ENCODE measurements around the gene ARHGEF10L.

Gene ARHGEF10L

DNA sequence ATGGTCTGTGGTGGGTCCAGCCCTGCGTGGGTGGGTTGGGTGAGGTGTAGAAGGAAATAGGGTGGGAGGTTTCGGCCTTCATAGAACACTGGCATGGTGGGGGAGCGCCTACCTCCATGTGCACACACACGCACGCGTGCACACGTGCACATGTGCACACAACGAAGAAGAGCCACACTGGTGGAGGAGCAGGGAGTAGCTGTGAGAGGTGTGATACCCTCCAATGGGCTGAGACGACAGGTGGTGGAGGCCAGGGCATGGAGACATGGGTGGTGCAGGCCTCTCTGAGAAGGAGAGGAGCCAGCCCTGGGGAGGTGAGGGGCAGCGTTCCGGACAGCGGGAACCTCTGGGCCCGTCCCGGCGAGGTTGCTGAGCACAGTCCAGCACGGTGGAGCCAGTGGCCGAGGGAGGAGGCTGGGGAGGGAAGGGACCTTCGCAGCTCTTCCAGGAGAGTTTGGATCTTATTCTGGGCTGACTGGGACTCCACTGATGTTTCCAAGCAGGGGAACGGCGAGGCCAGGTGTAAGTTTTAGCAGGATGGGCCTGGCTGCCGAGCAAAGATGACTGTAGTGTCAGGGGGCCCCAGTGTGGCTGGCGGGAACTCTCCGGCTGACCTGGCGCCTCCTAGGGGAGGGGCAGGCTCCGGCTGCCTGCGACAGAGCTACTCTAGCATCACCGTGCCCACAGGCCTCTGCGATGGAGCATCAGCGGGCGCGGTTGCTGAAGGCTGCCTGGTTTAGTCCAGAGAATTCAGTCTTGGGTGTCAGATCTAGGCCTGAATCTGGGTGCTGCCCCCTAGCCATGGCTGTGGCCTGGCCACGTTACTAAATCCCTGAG is 107.2 kb downstream of the ARHGEF10L start:
- Histone ChIP-seq H3K4me3 (ENCODE audit: low read depth in 1 of 2, low read length in 2 of 2) (no peak overlapping the region), H3K9me3 (ENCODE audit: control insufficient read depth in 1 of 2, low read length in 2 of 2) (no peaks in the 10 kb centered on the region), H3K27me3 (ENCODE audit: low read depth, low read length) (no peaks in the 10 kb centered on the region), H3K27ac (ENCODE audit: low read length) (no peak overlapping the region), H3K36me3 (ENCODE audit: control insufficient read depth in 1 of 2, insufficient read depth in 2 of 2, low read length in 2 of 2) (peaks cover 34 to 49% of the 10 kb centered on the region in 2 donors), H3K4me1 (ENCODE audit: control insufficient read depth in 1 of 2, insufficient read depth in 2 of 2, low read length in 2 of 2) (no peaks in the 10 kb centered on the region)

DNA sequence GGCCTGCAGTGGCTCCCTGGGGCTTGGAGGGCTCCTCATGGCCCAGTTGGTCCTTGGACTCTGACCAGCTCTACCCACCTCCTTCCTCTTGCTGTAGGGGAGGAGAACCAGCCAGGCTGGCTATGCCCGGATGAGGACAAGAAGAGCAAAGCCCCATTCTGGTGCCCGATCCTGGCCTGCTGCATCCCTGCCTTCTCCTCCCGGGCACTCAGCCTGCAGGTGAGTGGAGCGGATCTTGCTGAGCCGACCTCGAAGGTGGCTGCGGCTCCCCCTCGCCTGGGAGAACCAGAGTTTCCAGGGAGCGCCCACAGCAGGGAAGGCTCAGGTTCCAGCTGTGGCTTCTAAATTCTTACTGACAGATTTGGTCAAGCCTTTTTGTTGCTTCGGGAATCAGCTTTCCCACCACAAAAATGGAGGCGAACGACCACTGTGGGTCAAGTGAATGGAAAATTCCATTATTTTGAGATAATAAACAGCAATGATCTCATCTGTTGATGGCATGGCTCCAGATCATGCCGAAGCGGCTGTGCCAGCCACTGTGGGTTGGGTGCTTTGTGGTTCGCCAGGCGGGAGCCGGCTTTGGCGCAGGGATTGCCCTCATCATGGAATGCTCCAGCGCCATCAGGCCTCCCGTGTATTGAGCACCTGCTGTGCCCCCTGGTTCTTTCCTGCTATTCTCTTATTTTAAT is 109.1 kb downstream of the ARHGEF10L start:
- H3K27ac ChIP-seq (ENCODE audit: low read length): no peak overlapping the region
- no peaks in the 10 kb centered on the region for H3K9me3 ChIP-seq (ENCODE audit: control insufficient read depth in 1 of 2, low read length in 2 of 2)
- H3K4me3 ChIP-seq (ENCODE audit: low read depth in 1 of 2, low read length in 2 of 2): no peak overlapping the region
- H3K36me3 ChIP-seq (ENCODE audit: control insufficient read depth in 1 of 2, insufficient read depth in 2 of 2, low read length in 2 of 2): peaks cover 36 to 50% of the 10 kb centered on the region in 2 donors
- no peaks in the 10 kb centered on the region for H3K4me1 ChIP-seq (ENCODE audit: control insufficient read depth in 1 of 2, insufficient read depth in 2 of 2, low read length in 2 of 2)
- H3K27me3 ChIP-seq (ENCODE audit: low read depth, low read length): no peaks in the 10 kb centered on the region

DNA sequence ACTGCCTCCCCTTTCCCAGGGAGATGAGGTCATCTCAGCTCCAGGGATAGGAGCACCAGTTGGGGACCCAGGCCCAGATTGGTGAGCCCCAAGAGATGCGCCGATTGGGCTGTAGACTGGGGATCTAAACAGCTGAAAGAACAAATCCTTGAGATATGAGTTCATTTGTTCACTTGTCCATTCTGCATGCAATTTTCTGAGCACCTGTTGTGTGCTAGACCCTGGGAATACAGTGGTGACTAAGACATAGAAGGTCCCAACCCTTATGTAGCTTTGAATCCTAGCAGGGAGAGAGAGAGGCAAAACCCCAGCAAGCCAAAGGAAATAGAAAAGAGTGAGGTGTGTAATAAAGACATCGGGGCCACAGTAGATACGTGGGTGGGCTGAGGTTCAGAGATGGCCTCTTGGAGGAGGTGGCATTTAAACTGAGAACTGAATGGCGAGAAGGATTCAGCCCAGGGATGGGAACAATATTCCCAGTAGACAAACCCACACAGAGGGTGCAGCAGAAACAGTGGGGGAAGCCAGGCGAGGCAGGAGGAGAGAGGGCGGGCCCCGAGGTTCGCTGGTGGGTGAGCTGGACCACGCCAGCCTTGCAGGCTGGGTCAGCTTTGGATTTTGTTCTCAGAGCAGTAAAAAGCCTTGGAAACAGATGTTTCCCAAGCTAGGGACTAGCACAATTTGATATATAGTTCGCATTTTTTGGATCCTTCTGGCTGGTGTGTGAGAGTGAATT is 110.0 kb downstream of the ARHGEF10L start:
- Histone ChIP-seq H3K27me3 (ENCODE audit: low read depth, low read length) (no peaks in the 10 kb centered on the region), H3K4me1 (ENCODE audit: control insufficient read depth in 1 of 2, insufficient read depth in 2 of 2, low read length in 2 of 2) (no peaks in the 10 kb centered on the region), H3K4me3 (ENCODE audit: low read depth in 1 of 2, low read length in 2 of 2) (no peak overlapping the region), H3K9me3 (ENCODE audit: control insufficient read depth in 1 of 2, low read length in 2 of 2) (no peaks in the 10 kb centered on the region), H3K27ac (ENCODE audit: low read length) (no peak overlapping the region), H3K36me3 (ENCODE audit: control insufficient read depth in 1 of 2, insufficient read depth in 2 of 2, low read length in 2 of 2) (peaks cover 42 to 45% of the 10 kb centered on the region in 2 donors)

DNA sequence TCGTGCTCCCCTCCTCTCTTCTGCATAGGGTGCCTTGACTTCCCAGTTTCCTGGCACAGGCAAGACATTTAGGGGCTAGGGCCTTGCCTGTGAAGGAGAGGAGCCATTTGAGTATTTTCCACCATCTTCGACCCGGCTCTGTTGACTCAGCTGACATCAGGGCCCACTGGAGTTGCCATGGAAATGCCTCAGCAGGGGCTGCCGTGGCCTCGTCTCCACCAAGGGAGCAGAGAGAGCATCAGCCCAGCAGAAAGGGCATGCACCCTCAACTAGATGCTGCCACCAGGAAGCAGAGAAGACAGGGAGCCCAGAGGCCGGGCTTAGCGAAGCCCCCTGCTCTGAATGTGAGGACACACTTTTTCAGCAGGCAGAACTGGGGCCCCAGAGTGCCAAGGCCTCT is 113.8 kb downstream of the ARHGEF10L start:
- Histone ChIP-seq H3K9me3 (ENCODE audit: control insufficient read depth in 1 of 2, low read length in 2 of 2) (no peaks in the 10 kb centered on the region), H3K4me1 (ENCODE audit: control insufficient read depth in 1 of 2, insufficient read depth in 2 of 2, low read length in 2 of 2) (no peaks in the 10 kb centered on the region), H3K36me3 (ENCODE audit: control insufficient read depth in 1 of 2, insufficient read depth in 2 of 2, low read length in 2 of 2) (peaks cover 52 to 70% of the 10 kb centered on the region in 2 donors), H3K27me3 (ENCODE audit: low read depth, low read length) (no peaks in the 10 kb centered on the region), H3K27ac (ENCODE audit: low read length) (no peak overlapping the region), H3K4me3 (ENCODE audit: low read depth in 1 of 2, low read length in 2 of 2) (no peak overlapping the region)

DNA sequence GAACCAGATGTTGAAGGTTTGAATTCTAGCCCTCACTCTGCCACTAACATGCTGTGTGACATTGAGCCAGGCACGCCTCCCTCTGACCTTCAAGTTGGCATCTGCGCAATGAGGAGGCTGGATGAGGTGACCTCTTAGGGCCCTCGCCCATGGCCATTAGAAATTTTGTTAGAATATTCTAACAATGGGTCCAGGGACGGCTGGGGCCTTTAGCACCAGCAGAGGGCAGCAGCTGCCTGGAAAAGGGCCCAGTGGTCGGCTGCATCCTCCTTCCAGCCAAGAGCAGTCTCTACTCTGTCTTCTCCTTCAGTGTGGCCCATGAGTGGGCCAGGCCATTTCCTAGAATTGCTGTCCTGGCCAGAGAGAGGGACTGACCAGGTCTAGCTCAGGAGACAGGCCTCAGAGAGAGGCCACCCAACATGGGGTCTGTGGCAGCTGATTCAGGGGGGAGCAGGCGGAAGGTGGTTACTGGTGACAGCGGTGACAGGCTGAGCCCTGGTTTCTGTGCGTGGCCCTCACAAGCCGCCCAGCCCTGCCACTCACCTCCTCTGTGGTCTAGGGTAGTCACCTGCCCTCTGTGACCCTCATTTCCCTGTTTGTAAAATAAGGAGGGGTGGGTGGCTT is 114.3 kb downstream of the ARHGEF10L start:
- Histone ChIP-seq H3K36me3 (ENCODE audit: control insufficient read depth in 1 of 2, insufficient read depth in 2 of 2, low read length in 2 of 2) (peaks cover 53 to 76% of the 10 kb centered on the region in 2 donors), H3K27me3 (ENCODE audit: low read depth, low read length) (no peaks in the 10 kb centered on the region), H3K4me1 (ENCODE audit: control insufficient read depth in 1 of 2, insufficient read depth in 2 of 2, low read length in 2 of 2) (no peaks in the 10 kb centered on the region), H3K27ac (ENCODE audit: low read length) (no peak overlapping the region), H3K9me3 (ENCODE audit: control insufficient read depth in 1 of 2, low read length in 2 of 2) (no peaks in the 10 kb centered on the region), H3K4me3 (ENCODE audit: low read depth in 1 of 2, low read length in 2 of 2) (no peak overlapping the region)

DNA sequence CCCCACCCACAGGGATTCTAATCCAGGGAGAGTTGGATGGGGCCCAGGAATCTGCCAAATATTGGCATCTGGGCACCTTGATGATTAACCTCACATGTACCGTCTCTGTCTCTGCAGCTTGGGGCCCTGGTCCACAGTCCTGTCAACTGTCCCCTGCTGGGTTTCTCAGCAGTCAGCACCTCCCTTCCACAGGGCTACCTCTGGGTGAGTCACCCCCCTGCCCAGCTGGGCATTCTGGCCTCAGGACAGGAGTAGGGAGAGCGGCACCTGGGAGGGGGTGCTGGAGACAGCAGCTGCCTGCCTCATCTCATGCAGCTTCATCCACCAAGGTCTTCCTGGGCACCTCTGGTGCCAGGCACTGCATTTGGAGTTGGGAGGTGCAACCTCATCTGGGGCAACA is 115.0 kb downstream of the ARHGEF10L start:
- H3K9me3 ChIP-seq (ENCODE audit: control insufficient read depth in 1 of 2, low read length in 2 of 2): no peaks in the 10 kb centered on the region
- H3K36me3 ChIP-seq (ENCODE audit: control insufficient read depth in 1 of 2, insufficient read depth in 2 of 2, low read length in 2 of 2): peaks cover 47 to 83% of the 10 kb centered on the region in 2 donors
- H3K4me1 ChIP-seq (ENCODE audit: control insufficient read depth in 1 of 2, insufficient read depth in 2 of 2, low read length in 2 of 2): no peaks in the 10 kb centered on the region
- no peak overlapping the region for H3K4me3 ChIP-seq (ENCODE audit: low read depth in 1 of 2, low read length in 2 of 2)
- H3K27me3 ChIP-seq (ENCODE audit: low read depth, low read length): no peaks in the 10 kb centered on the region
- H3K27ac ChIP-seq (ENCODE audit: low read length): no peak overlapping the region

DNA sequence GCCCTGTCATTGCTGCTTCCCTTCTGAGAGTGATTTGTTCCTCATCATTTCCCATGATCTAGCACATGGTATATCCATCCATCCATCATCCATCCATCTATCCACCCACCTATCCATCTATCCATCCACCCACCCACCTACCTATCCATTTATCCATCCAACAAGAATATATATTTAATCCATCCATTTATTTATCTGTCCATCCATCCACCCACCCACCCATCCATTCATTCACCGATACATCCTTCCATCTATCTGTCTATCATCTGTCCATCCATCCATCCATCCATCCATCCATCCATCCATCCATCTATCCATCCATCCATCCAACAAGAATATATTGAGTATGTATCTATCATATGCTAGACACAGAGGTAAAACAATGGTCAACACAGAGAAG is 115.7 kb downstream of the ARHGEF10L start:
- Histone ChIP-seq H3K4me1 (ENCODE audit: control insufficient read depth in 1 of 2, insufficient read depth in 2 of 2, low read length in 2 of 2) (no peaks in the 10 kb centered on the region), H3K9me3 (ENCODE audit: control insufficient read depth in 1 of 2, low read length in 2 of 2) (no peaks in the 10 kb centered on the region), H3K27me3 (ENCODE audit: low read depth, low read length) (no peaks in the 10 kb centered on the region), H3K27ac (ENCODE audit: low read length) (no peak overlapping the region), H3K36me3 (ENCODE audit: control insufficient read depth in 1 of 2, insufficient read depth in 2 of 2, low read length in 2 of 2) (peaks cover 48 to 89% of the 10 kb centered on the region in 2 donors), H3K4me3 (ENCODE audit: low read depth in 1 of 2, low read length in 2 of 2) (no peak overlapping the region)

DNA sequence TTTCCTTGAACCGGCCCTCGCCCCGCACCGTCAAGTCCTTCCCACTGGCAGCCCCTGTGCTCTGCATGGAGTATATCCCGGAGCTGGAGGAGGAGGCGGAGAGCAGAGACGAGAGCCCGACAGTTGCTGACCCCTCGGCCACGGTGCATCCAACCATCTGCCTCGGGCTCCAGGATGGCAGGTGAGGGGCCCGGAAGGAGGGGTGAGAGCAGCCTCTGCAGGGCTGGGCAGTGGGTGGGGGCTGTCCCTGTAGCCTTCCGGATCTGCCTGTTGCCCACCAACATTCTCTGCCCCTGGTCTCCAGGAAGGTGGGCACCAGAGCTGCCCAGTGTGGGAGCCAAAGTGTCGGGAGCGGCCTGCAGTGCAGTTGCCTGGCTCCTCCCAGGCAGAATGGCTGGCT is 116.4 kb downstream of the ARHGEF10L start:
- no peaks in the 10 kb centered on the region for H3K27me3 ChIP-seq (ENCODE audit: low read depth, low read length)
- H3K4me3 ChIP-seq (ENCODE audit: low read depth in 1 of 2, low read length in 2 of 2): no peak overlapping the region
- no peaks in the 10 kb centered on the region for H3K4me1 ChIP-seq (ENCODE audit: control insufficient read depth in 1 of 2, insufficient read depth in 2 of 2, low read length in 2 of 2)
- peaks cover 48 to 93% of the 10 kb centered on the region in 2 donors for H3K36me3 ChIP-seq (ENCODE audit: control insufficient read depth in 1 of 2, insufficient read depth in 2 of 2, low read length in 2 of 2)
- no peaks in the 10 kb centered on the region for H3K9me3 ChIP-seq (ENCODE audit: control insufficient read depth in 1 of 2, low read length in 2 of 2)
- no peak overlapping the region for H3K27ac ChIP-seq (ENCODE audit: low read length)

DNA sequence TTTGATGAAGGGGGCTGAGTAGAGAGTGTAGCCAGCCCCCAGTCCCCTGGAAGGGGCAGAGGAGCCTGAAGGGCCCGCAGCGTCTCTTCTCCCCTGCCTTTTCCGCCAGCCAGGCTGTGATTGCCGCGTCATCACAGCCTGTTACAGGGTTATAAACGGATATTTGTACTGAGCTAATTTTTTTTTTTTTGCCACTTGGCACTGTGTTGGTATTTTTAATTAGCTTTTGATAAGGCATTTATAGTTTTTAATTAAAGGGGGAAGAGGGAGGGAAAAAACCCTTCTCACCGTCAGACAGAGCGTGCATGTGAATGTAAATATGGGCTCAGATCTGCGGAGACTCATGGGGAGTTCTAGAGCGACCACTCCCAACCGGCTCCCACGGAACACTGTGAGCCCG is 117.9 kb downstream of the ARHGEF10L start:
- H3K27ac ChIP-seq (ENCODE audit: low read length): no peak overlapping the region
- H3K9me3 ChIP-seq (ENCODE audit: control insufficient read depth in 1 of 2, low read length in 2 of 2): no peaks in the 10 kb centered on the region
- no peaks in the 10 kb centered on the region for H3K4me1 ChIP-seq (ENCODE audit: control insufficient read depth in 1 of 2, insufficient read depth in 2 of 2, low read length in 2 of 2)
- H3K27me3 ChIP-seq (ENCODE audit: low read depth, low read length): no peaks in the 10 kb centered on the region
- no peak overlapping the region for H3K4me3 ChIP-seq (ENCODE audit: low read depth in 1 of 2, low read length in 2 of 2)
- H3K36me3 ChIP-seq (ENCODE audit: control insufficient read depth in 1 of 2, insufficient read depth in 2 of 2, low read length in 2 of 2): peaks cover 47 to 80% of the 10 kb centered on the region in 2 donors

DNA sequence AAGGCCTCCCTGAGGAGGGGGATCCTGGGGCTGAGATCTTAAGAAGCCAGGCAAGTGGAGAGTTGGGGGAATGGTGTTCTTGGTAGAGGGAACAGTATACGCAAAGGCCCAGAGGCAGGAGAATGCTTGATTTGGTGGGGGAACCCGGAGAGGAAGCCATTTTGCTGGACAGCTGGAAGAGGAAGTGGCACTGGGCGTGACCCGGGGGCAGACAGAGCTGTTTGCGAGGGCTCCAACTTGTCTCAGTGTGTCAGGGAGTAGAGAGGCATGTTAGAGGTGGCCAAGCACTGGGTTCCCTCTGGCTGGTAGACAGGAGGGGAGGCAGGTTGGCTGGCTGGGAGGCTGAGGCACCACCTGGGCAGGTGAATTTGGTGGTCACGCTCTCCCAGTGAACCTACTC is 119.3 kb downstream of the ARHGEF10L start:
- Histone ChIP-seq H3K36me3 (ENCODE audit: control insufficient read depth in 1 of 2, insufficient read depth in 2 of 2, low read length in 2 of 2) (peaks cover 47 to 70% of the 10 kb centered on the region in 2 donors), H3K4me1 (ENCODE audit: control insufficient read depth in 1 of 2, insufficient read depth in 2 of 2, low read length in 2 of 2) (no peaks in the 10 kb centered on the region), H3K27ac (ENCODE audit: low read length) (no peak overlapping the region), H3K9me3 (ENCODE audit: control insufficient read depth in 1 of 2, low read length in 2 of 2) (no peaks in the 10 kb centered on the region), H3K27me3 (ENCODE audit: low read depth, low read length) (no peaks in the 10 kb centered on the region), H3K4me3 (ENCODE audit: low read depth in 1 of 2, low read length in 2 of 2) (no peak overlapping the region)

Measured in muscle layer of duodenum (tissue), 2 donors.